GM18870 (cell line): Measurements from ENCODE around the gene PCNA.
A peak's percentile ranks its signal among the peaks of the same experiment; 100 is the strongest.

Source experiments
- ATAC-seq: cut with Tn5 transposase; IDR thresholded peaks from one replicate; pipeline ENCODE4 v1.9.1; 2021; ENCODE audit warnings: moderate library complexity; ENCODE audit not compliant: unreplicated experiment

The PCNA gene

GRCh38 chr20:5119435-5120184 lies at the start of gene PCNA:
TSS of gene PCNA (minus strand) at chr20:5119958. CDS start at chr20:5119798, 160 bp downstream.
- ATAC-seq, result peak; percentile 81

GRCh38 chr20:5168651-5169396 lies 49.1 kb upstream of the PCNA start:
- ATAC-seq, result no peak

- ATAC-seq, result no peak
These were observed 45.2 kb upstream of the PCNA start for GRCh38 chr20:5164645-5165625.

- ATAC-seq, result no peak
These were observed 41.9 kb upstream of the PCNA start for GRCh38 chr20:5161536-5162164.

- no peak for ATAC-seq
These were observed 41.1 kb upstream of the PCNA start for GRCh38 chr20:5160882-5161281.

- ATAC-seq, result no peak
These were observed 40.2 kb upstream of the PCNA start for GRCh38 chr20:5159928-5160327.

GRCh38 chr20:5156675-5157448 lies 37.1 kb upstream of the PCNA start:
- ATAC-seq, result no peak

GRCh38 chr20:5155404-5155803 lies 35.6 kb upstream of the PCNA start:
- no peak for ATAC-seq

- no peak for ATAC-seq
These were observed 34.8 kb upstream of the PCNA start for GRCh38 chr20:5154543-5154925.

GRCh38 chr20:5153612-5154542 lies 34.1 kb upstream of the PCNA start:
- ATAC-seq, result no peak

- ATAC-seq, result no peak
These were observed 33.4 kb upstream of the PCNA start for GRCh38 chr20:5153152-5153467.

- ATAC-seq, result no peak
These were observed 30.7 kb upstream of the PCNA start for GRCh38 chr20:5150226-5151076.

GRCh38 chr20:5149892-5150225 lies 30.1 kb upstream of the PCNA start:
- no peak for ATAC-seq

GRCh38 chr20:5148581-5148980 lies 28.8 kb upstream of the PCNA start:
- ATAC-seq, result no peak

- no peak for ATAC-seq
These were observed 27.3 kb upstream of the PCNA start for GRCh38 chr20:5146871-5147592.

GRCh38 chr20:5146099-5146668 lies 26.4 kb upstream of the PCNA start:
- ATAC-seq, result no peak

GRCh38 chr20:5145365-5146098 lies 25.8 kb upstream of the PCNA start:
- ATAC-seq, result no peak
